ENCODE results near the gene ATG9A. TPM values are rescaled to one million over a fixed set of nuclear protein-coding genes. Genes with fewer than 3 reads are reported as not detected.
"Not testable (repeated sequence)": the region's sequence is repeated elsewhere in the genome, so short reads cannot be mapped to it uniquely, and the experiment has no call there.

The ATG9A gene
- total RNA-seq, 2 experiments from 2014 or later, result 55.9 to 57.4 TPM

DNA sequence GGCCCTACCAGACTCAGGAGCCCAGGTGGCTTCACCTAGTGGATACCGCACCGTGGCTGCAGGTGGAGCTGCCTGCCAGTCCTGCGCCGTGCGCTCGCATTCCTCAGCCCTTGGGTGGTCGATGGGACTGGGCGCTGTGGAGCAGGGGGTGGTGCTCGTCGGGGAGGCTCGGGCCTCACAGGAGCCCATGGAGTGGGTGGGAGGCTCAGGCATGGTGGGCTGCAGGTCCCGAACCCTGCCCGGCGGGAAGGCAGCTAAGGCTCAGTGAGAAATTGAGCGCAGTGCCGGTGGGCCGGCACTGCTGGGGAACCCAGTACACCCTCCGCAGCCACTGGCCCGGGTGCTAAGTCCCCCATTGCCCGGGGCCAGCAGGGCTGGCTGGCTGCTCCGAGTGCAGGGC, 28.1 kb downstream of the ATG9A start:
- CTCF ChIA-PET, result not testable (repeated sequence)
- POLR2A ChIA-PET, result interaction anchor here (1.2 to 2.6 kb wide), 4 partner anchors 18 to 187 kb away, joined by 3 to 15 read pairs (median 7); partner anchors contain the start of genes ABCB6, DNPEP, GLB1L and STK16

DNA sequence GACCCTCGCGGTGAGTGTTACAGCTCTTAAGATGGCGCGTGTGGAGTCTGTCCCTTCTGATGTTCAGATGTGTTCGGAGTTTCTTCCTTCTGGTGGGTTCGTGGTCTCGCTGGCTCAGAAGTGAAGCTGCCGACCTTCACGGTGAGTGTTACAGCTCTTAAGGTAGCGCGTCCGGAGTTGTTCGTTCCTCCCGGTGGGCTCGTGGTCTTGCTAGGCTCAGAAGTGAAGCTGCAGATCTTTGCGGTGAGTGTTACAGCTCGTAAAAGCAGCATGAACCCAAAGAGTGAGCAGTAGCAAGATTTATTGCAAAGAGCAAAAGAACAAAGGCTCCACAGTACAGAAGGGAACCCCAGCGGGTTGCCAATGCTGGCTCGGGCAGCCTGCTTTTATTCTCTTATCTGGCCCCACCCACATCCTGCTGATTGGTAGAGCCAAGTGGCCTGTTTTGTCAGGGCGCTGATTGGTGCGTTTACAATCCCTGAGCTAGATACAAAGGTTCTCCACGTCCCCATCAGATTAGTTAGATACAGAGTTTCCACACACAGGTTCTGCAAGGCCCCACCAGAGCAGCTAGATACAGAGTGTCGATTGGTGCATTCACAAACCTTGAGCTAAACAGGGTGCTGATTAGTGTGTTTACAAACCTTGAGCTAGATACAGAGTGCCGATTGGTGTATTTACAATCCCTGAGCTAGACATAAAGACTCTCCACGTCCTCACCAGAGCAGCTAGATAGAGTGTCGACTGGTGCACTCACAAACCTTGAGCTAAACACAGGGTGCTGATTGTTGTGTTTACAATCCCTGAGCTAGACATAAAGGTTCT, 28.7 kb downstream of the ATG9A start:
- ChIA-PET POLR2A (interaction anchor here (0.6 to 2.6 kb wide), 12 partner anchors 8 to 541 kb away, joined by 3 to 15 read pairs (median 6); partner anchors contain the start of genes ABCB6, ANKZF1, ATG9A and BCS1L), CTCF (interaction anchor here (0.8 to 1.8 kb wide), 2 partner anchors 11 to 18 kb away, joined by 3 to 7 read pairs; no protein-coding TSS in a partner anchor)

DNA sequence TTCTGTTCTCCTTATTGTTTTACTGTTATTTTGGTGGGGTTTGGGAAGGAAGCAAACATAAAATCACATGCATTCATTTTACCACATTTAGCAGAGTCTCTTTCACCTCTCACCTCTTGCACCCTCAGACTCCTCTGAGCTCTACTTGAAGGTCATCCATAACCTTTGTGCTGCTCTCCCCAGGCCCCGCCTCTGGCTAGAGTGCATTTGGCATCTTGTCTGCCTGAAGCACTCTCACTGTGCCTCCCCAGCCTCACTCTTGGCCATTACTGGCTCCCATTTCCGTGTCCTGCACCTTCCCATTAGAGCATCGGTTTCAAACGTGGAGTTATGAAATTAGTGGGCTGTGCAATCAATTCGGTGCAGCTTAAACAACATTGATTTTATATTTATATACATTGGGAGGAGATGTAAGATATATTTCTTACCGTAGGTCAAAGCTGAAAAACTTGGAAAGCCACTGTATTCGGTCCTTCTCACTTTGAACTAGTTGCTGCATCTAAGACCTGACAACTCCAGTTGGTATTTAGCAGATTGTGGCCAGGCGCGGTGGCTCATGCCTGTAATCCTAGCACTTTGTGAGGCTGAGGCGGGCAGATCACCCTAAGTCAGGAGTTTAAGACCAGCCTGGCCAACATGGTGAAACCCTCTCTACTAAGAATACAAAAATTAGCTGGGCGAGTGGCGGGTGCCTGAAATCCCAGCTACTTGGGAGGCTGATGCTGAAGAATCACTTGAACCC, 29.8 kb downstream of the ATG9A start:
- POLR2A ChIA-PET, result interaction anchor here (0.7 to 2.6 kb wide), 9 partner anchors 9 to 540 kb away, joined by 3 to 15 read pairs (median 6); partner anchors contain the start of genes ABCB6, ANKZF1, ATG9A and BCS1L
- CTCF ChIA-PET, result interaction anchor here (1.8 kb wide), 1 partner anchor 17 kb away, joined by 7 read pairs; no protein-coding TSS in a partner anchor

DNA sequence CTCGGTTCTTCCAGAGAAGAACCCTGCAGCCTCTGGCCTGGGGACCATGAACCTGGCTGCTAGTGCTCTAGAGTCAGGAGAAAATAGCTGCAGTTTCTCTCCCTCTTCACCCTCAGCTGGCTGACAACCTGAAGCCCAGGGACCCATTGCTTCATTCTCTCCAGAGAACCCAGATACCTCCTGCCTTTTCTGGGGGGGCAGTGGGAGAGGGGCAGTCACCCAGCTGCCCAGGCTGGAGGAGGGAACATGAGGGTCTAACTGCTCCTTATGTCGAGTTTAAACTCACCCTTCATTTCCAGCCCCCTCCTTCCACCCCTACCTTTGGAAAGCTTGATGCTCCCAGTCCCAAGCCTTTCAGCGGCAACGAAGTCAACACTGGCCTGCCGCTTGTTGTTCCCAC, 30.5 kb downstream of the ATG9A start:
- ChIA-PET CTCF (interaction anchor here (1.8 kb wide), 1 partner anchor 16 kb away, joined by 7 read pairs; no protein-coding TSS in a partner anchor), POLR2A (interaction anchor here (2.1 to 2.6 kb wide), 2 partner anchors 20 to 23 kb away, joined by 10 to 11 read pairs; partner anchors contain the start of genes ABCB6 and CNPPD1)

DNA sequence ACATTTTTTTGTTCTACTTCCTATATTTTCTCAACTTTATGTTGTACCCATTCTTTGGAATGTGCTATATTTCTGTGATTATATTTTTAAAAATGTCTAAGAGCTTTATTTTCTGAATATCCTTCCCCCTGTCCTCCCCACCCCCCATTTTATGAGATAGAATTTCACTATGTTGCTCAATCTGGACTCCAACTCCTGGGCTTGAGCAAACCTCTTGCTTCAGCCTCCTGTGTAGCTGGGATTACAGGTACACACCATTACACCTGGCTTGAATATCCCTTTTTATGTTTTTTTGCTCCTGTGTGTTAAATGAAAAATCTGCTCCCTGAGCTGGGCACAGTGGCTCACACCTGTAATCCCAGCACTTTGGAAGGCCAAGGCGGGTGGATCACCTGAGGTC, 32.0 kb downstream of the ATG9A start:
- ChIA-PET POLR2A (interaction anchor here (0.7 kb wide), 2 partner anchors 43 to 57 kb away, joined by 6 to 7 read pairs; partner anchors contain the start of gene TUBA4A), CTCF (interaction anchor here (0.7 kb wide), 1 partner anchor 924 kb away, joined by 8 read pairs; no protein-coding TSS in a partner anchor)

DNA sequence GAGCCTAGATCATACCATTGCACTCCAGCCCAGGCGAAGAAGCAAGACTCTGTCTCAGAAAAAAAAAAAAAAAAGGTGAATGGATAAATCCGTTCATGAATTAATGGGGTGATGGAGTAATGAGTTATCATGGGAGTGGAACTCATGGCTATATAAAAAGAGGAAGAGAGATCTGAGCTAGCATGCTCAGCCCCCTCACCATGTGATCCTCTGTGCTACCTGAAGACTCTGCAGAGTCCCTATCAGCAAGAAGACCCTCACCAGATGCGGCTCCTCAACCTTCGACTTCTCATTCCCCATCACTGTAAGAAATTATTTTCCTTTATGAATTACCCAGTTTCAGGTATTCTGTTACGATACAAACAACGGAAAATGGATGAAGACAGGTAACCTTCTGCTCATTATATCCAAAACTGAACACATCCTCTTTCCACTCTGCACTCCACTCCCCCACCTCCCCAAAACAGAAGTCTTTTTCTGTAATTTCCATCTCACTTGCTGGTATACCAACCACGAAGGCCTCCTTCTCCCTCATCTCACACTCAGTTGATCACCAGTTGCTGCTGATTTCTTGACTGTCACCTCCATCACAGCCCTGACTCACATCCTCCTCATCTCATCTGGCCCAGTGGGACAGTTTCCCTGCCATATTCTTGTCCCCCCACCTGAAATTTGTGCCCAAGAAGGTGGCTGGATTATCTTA, 42.5 kb downstream of the ATG9A start:
- ChIA-PET POLR2A (interaction anchor here (0.7 kb wide), 1 partner anchor 57 kb away, joined by 4 read pairs; no protein-coding TSS in a partner anchor), CTCF (interaction anchor here (0.6 kb wide), 2 partner anchors 21 to 643 kb away, joined by 3 to 4 read pairs; no protein-coding TSS in a partner anchor)

DNA sequence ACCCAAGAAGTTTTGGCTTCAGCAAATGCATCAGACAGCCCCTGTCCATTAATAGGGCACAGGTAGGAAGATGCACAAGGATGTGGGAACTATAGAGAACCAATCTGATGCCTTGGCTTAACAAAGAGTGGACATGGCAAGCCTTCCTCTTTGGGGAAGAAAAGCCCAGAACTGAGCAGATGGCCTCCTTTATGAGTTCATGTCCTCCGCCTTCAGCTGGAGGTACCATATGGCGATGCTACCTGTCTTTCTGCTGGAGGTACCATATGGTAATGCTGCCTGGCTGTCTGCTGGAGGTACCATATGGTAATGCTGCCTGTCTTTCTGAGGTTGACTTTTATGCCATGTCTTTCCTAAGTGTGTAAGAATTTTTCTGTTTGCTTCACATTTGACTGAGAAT, 45.3 kb downstream of the ATG9A start:
- POLR2A ChIA-PET, result interaction anchor here (1.2 kb wide), 1 partner anchor 16 kb away, joined by 10 read pairs; no protein-coding TSS in a partner anchor
- CTCF ChIA-PET, result interaction anchor here (1.7 kb wide), 1 partner anchor 24 kb away, joined by 4 read pairs; no protein-coding TSS in a partner anchor

DNA sequence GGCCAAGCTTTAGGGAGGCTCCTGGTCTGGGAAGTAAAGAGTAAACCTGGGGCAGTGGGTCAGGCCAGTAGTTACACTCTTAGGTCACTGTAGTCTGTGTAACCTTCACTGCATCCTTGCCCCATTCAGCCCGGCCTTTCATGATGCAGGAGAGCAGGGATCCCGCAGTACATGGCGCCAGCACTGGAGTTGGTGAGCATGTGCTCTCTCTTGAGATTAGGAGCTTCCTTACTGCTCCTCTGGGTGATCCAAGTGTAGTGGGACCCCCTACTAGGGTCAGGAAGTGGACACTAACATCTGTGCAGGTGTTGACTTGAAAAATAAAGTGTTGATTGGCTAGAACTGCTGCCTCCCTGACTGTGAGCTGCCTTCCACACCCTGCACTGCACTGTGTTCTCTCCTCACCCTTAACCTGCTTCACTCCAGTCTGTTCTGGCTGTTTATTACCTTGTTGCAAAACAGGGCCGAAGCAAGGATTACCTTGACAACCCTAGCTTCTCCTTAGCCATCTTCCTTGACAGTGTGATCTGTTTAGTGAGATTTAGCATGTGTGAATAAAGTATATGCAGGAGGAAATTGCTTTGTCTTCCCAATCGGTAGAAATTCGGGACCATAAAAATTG, 46.2 kb downstream of the ATG9A start:
- ChIA-PET POLR2A (interaction anchor here (0.6 to 1.2 kb wide), 3 partner anchors 9 to 512 kb away, joined by 4 to 5 read pairs (median 5); partner anchors contain the start of gene ZFAND2B), CTCF (interaction anchor here (0.5 to 2.8 kb wide), 6 partner anchors 17 to 112 kb away, joined by 3 to 7 read pairs (median 6); no protein-coding TSS in a partner anchor)

DNA sequence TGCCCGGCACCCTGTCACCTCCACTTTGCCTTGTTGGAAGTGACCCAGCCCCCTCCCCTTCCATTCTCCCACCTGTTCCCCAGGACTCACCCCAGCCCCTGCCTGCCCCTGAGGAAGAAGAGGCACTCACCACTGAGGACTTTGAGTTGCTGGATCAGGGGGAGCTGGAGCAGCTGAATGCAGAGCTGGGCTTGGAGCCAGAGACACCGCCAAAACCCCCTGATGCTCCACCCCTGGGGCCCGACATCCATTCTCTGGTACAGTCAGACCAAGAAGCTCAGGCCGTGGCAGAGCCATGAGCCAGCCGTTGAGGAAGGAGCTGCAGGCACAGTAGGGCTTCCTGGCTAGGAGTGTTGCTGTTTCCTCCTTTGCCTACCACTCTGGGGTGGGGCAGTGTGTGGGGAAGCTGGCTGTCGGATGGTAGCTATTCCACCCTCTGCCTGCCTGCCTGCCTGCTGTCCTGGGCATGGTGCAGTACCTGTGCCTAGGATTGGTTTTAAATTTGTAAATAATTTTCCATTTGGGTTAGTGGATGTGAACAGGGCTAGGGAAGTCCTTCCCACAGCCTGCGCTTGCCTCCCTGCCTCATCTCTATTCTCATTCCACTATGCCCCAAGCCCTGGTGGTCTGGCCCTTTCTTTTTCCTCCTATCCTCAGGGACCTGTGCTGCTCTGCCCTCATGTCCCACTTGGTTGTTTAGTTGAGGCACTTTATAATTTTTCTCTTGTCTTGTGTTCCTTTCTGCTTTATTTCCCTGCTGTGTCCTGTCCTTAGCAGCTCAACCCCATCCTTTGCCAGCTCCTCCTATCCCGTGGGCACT, 46.9 kb downstream of the ATG9A start:
- ChIA-PET CTCF (interaction anchor here (0.6 to 2.8 kb wide), 8 partner anchors 14 to 165 kb away, joined by 3 to 7 read pairs (median 4); no protein-coding TSS in a partner anchor), POLR2A (interaction anchor here (0.6 to 3.2 kb wide), 5 partner anchors 9 to 511 kb away, joined by 4 to 15 read pairs (median 5); partner anchors contain the start of gene ZFAND2B)

DNA sequence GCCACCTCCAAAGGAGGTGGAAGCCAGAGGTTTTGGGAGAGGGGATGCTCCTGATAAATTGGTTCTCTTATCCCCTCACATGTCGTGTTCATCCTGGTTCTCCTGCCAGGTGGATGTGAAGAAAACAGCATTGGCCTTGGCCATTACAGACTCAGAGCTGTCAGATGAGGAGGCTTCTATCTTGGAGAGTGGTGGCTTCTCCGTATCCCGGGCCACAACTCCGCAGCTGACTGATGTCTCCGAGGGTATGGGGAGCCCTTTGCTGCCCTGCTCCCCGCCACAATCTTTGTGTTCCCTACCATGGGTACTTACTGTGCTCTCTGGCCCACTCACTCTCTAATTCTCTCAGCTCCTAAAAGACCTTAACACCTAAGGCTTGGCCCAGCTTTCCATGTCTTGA, 47.9 kb downstream of the ATG9A start:
- ChIA-PET POLR2A (interaction anchor here (1.1 to 3.2 kb wide), 3 partner anchors 19 to 28 kb away, joined by 4 to 15 read pairs (median 9); partner anchors contain the start of gene ZFAND2B), CTCF (interaction anchor here (0.5 to 2.8 kb wide), 7 partner anchors 14 to 116 kb away, joined by 3 to 7 read pairs (median 5); no protein-coding TSS in a partner anchor)

DNA sequence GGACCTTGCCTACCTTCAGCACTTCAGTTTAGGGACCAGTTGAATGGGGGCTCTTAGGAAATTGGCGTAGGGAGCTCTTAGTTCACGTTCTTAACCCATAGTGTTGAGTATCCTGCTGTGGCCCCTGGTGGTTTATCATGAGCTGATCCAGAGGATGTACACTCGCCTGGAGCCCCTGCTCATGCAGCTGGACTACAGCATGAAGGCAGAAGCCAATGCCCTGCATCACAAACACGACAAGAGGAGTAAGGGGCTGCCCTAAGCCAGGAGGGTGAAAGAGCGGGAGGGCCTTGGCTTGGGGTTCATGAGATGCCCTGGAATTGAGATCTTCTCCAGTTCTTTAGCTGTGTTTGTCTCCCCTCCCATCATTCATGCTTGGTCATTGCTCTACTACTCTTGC, 48.5 kb downstream of the ATG9A start:
- ChIA-PET CTCF (interaction anchor here (0.5 to 2.8 kb wide), 7 partner anchors 10 to 151 kb away, joined by 3 to 7 read pairs (median 4); partner anchors contain the start of gene SLC23A3), POLR2A (interaction anchor here (2.3 to 3.2 kb wide), 2 partner anchors 19 to 26 kb away, joined by 9 to 15 read pairs; partner anchors contain the start of gene ZFAND2B)

DNA sequence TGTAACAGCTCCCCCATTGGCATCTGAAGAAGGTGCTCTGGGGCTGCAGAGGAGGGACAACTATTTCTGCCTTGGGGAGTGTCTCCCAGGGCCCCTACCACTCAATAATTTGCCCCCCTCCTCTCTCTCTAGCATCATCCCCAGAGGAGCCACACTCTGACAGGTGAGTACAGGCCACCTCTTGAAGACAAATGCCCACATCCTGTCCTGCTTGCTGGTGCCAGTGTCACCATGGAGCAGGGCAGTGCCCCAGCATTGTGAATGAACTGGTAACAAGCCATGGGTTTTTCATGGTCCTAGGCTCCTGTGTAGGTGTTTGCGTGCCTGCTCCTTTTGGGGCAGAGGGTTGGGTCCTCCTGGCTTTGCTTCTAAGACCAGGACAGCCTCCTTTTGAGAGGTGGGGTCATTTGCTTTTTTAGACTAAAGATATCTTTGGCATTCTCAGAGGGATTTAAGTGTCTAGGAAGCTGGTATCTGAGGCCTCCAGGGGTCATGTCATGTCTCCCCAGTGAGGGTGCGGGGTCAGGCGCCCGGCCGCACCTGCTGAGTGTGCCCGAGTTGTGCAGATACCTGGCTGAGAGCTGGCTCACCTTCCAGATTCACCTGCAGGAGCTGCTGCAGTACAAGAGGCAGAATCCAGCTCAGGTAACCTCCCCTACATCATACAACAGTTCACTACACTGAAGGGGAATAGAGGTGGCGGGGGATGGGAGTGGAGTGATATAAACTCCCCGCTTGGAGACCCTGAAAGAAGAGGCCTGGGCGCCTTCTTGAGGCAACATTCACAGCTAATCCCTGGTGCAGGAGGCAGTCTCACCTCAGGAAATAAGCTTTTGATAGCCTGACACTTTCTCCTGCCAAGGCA, 49.6 kb downstream of the ATG9A start:
- POLR2A ChIA-PET, result interaction anchor here (2.3 to 3.2 kb wide), 2 partner anchors 21 to 27 kb away, joined by 9 to 15 read pairs; partner anchors contain the start of gene ZFAND2B
- CTCF ChIA-PET, result interaction anchor here (0.6 to 2.3 kb wide), 5 partner anchors 9 to 150 kb away, joined by 3 to 7 read pairs (median 3); partner anchors contain the start of gene SLC23A3

DNA sequence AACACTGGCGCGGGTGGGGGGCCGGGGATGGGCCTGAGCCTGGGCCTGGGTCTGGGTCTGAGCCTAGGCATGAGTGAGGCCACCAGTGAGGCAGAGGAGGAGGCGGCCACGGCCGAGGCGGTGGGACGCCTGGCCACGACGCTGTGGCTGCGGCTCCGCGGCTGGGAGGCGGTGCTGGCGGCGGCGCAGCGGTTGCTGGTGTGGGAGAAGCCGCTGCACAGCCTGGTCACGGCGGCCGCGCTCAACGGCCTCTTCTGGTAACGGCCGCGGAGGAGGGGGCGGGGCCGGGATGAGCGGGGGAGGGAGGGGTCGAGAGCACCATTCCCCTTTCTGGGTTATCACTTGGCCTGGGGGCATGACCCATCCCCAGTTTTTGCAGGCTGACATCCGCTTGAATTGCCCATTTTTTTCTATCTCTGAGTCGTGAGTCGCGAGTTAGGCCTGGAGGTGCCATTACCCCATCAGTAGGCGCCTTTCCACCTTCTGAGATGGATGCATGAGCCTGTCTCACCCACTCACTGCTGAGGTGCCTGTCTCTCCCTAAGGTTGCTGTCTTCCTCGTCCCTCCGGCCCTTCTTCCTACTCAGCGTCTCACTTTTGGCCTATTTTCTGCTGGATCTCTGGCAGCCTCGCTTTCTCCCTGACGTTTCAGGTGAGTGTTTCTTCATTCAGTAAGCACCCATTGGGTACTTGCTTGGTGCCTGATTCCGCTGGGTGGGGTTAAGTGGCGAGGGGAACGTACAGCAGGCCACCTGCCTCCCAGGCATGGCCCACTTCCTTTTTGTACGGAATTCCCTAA, 50.9 kb downstream of the ATG9A start:
- CTCF ChIA-PET, result interaction anchor here (2.3 kb wide), 1 partner anchor 116 kb away, joined by 7 read pairs; no protein-coding TSS in a partner anchor
- POLR2A ChIA-PET, result no interaction called here

DNA sequence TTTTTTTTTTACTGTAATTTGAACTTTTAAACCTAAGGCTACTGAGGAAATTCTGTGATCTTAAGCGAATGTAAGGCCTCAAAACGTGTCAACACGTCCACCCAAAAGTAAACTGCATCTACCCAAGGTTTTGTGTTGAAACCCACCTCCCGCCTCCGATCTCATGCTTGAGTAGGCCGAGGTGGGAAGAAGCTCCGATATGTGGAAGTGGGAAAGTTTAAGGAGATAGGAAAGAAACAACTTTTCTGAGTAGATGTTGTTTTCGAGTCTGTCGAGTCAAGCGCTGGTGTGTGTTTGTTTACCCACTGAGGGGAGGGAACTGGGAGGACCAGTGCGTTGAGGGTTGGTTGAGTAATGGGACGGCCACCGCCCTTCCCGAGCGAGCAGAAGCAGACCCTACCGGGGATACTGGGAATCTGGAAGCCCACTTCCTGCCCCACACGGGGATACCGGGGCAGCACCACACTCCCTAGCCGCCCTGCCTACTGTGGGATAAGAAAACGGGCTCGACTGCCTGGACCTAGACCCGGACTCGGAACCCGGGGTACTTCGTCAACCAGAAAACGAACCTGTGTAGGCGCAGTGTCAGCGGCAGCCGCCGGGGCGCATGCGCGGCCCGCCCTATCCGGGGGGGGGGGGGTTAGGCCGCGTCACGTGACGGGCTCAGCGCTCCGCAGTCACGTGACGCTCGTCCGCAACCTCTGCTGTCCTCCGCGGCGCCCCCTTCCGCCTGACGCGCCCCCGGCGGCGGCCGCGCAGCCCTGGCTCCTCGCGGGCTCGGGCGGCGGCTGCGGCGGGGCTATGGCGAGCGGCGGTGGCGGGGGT, 51.7 kb downstream of the ATG9A start, which contains the start of gene RETREG2:
TSS of gene RETREG2 (plus strand) at position 724 of the 825 bp plus-strand sequence. CDS start at position 802, 78 bp downstream.
- ChIA-PET POLR2A (interaction anchor here (0.8 kb wide), 1 partner anchor 23 kb away, joined by 6 read pairs; no protein-coding TSS in a partner anchor), CTCF (interaction anchor here (0.9 to 1.9 kb wide), 2 partner anchors 28 to 72 kb away, joined by 4 to 7 read pairs; partner anchors contain the start of gene ZFAND2B)
